GM12878 (cell line): Measurements from ENCODE around the gene TMEM87A. TPM values are rescaled to one million over a fixed set of nuclear protein-coding genes. Genes with fewer than 3 reads are reported as not detected.

Experiments
- ATAC-seq: fragments of 200-7000 bp; cut with Tn5 transposase; 3 replicates; pipeline ENCODE4 v1.9.1; 2020; ENCODE audit warnings: mild to moderate bottlenecking, moderate library complexity
- BruUV-seq: library from RNA; stranded (reverse); fragments of 400-500 nt; replicated peaks from 2 replicates; lab custom pipeline; 2021; lab: Mats Ljungman, UMichigan
- CTCF ChIA-PET: fragments of 300-600 bp; sonication (Branson Sonifier 250); formaldehyde crosslinking; extraction: SDS; loops from one replicate; lab custom pipeline; 2021; ENCODE audit warnings: inconsistent platforms; lab: Yijun Ruan, JAX
- POLR2A ChIA-PET: fragments of 350-600 bp; formaldehyde crosslinking; extraction: SDS; loops from one replicate; lab custom pipeline; 2021; ENCODE audit warnings: inconsistent platforms; lab: Charles Lee
- RAD21 ChIA-PET: fragments of 300-600 bp; sonication (Branson Sonifier 250); formaldehyde crosslinking; loops from one replicate; lab custom pipeline; 2023; ENCODE audit warnings: antibody characterized with exemption; ENCODE audit not compliant: unreplicated experiment; lab: Charles Lee
- SMC1A ChIA-PET: fragments of 300-600 bp; sonication (Branson Sonifier 250); formaldehyde crosslinking; loops from one replicate; lab custom pipeline; 2023; ENCODE audit not compliant: unreplicated experiment, uncharacterized antibody; lab: Charles Lee
- DNase-seq: peaks from one replicate; pipeline ENCODE4 v3.0.0-alpha.2; 2011; ENCODE audit warnings: low read depth, low spot score
- FAIRE-seq: peaks from 3 replicates; lab custom pipeline; 2011; peaks lifted over from hg19 to GRCh38; lab: Jason Lieb, UNC
- H2AFZ ChIP-seq: 2 replicates; pipeline ENCODE4 v1.6.0; 2011; ENCODE audit warnings: low read depth, low read length, control low read depth; ENCODE audit not compliant: control insufficient read depth
- H3K27ac ChIP-seq: 2 replicates; pipeline ENCODE4 v1.5.1; 2011; ENCODE audit warnings: control low read depth; ENCODE audit not compliant: control insufficient read depth, insufficient read depth
- H3K27me3 ChIP-seq, 2 experiments: replicated peaks in 1 of 2; 2 replicates each; pipeline versions ENCODE4 v1.6.0 to v1.6.1; 2011; ENCODE audit warnings: low read length in 1 of 2; ENCODE audit not compliant: control insufficient read depth in 2 of 2, insufficient read depth in 2 of 2
- H3K36me3 ChIP-seq, 2 experiments: 2 replicates each; pipeline ENCODE4 v1.5.1; 2011; ENCODE audit warnings: low read length in 1 of 2; ENCODE audit not compliant: control insufficient read depth in 2 of 2, insufficient read depth in 2 of 2
- H3K4me1 ChIP-seq: 2 replicates; pipeline ENCODE4 v1.6.1; 2011; ENCODE audit warnings: mild to moderate bottlenecking, low read length, moderate library complexity, mixed read lengths; ENCODE audit not compliant: control insufficient read depth, insufficient read depth
- H3K4me2 ChIP-seq: 2 replicates; pipeline ENCODE4 v1.6.0; 2011; ENCODE audit warnings: control low read depth; ENCODE audit not compliant: control insufficient read depth, insufficient read depth
- H3K4me3 ChIP-seq: fragments of 200-600 bp; sonication (generic); 2 replicates; pipeline ENCODE4 v1.5.1; 2016
- H3K79me2 ChIP-seq: 2 replicates; pipeline ENCODE4 v1.6.0; 2011; ENCODE audit warnings: low read length; ENCODE audit not compliant: control insufficient read depth, insufficient read depth
- H3K9ac ChIP-seq: 2 replicates; pipeline ENCODE4 v1.8.0; 2011; ENCODE audit warnings: low read length, control low read depth, mixed read lengths; ENCODE audit not compliant: control insufficient read depth, insufficient read depth
- H3K9me3 ChIP-seq: replicated peaks from 3 replicates; pipeline ENCODE4 v1.5.1; 2011; ENCODE audit warnings: mild to moderate bottlenecking, low read length; ENCODE audit not compliant: control insufficient read depth, insufficient read depth
- H4K20me1 ChIP-seq: 2 replicates; pipeline ENCODE4 v1.6.0; 2011; ENCODE audit not compliant: control insufficient read depth, insufficient read depth
- CEBPB ChIP-seq, 2 experiments: fragments of 150-350 bp in 1 of 2; IDR thresholded peaks; 2 replicates each; pipeline ENCODE4 v1.6.1; 2012 to 2014; ENCODE audit warnings: low read depth in 2 of 2, low read length in 2 of 2, borderline replicate concordance in 1 of 2, inconsistent platforms in 1 of 2
- CHD4 ChIP-seq: fragments of 200-600 bp; sonication (generic); IDR thresholded peaks from 2 replicates; pipeline ENCODE4 v1.6.1; 2016; ENCODE audit warnings: mild to moderate bottlenecking
- CREB1 ChIP-seq: IDR thresholded peaks from 2 replicates; pipeline ENCODE4 v1.6.1; 2012; ENCODE audit warnings: low read depth, mild to moderate bottlenecking, inconsistent platforms
- CTCF ChIP-seq, 3 experiments: IDR thresholded peaks in 2 of 3; conservative IDR thresholded peaks in 1 of 3; 2 replicates each; pipeline ENCODE4 v1.5.1; 2011; ENCODE audit warnings: low read depth in 3 of 3, low read length in 3 of 3, mild to moderate bottlenecking in 3 of 3, control low read depth in 2 of 3, moderate library complexity in 2 of 3, inconsistent platforms in 1 of 3, mixed read lengths in 1 of 3; ENCODE audit not compliant: control insufficient read depth in 2 of 3, insufficient read depth in 1 of 3; ENCODE audit errors: extremely low read depth in 1 of 3
- FOXM1 ChIP-seq: IDR thresholded peaks from 2 replicates; pipeline ENCODE4 v1.6.1; 2012; ENCODE audit warnings: low read depth, mild to moderate bottlenecking, inconsistent platforms, low read length, moderate library complexity
- HDAC2 ChIP-seq: fragments of 200-600 bp; sonication (generic); IDR thresholded peaks from 2 replicates; pipeline ENCODE4 v1.6.1; 2017
- NFIC ChIP-seq: IDR thresholded peaks from 2 replicates; pipeline ENCODE4 v1.6.1; 2012; ENCODE audit warnings: low read depth, mild to moderate bottlenecking, inconsistent platforms, low read length, moderate library complexity
- RAD51 ChIP-seq: fragments of 450-650 bp; IDR thresholded peaks from 2 replicates; pipeline ENCODE4 v1.6.1; 2016; ENCODE audit warnings: moderate library complexity, mild to moderate bottlenecking, inconsistent platforms
- RCOR1 ChIP-seq: conservative IDR thresholded peaks from 2 replicates; pipeline ENCODE4 v1.6.1; 2012; ENCODE audit warnings: low read depth, low read length, improper control_type of control experiment
- SRF ChIP-seq, 2 experiments: IDR thresholded peaks; 2 replicates each; pipeline ENCODE4 v1.6.1; 2011; ENCODE audit warnings: low read depth in 2 of 2, low read length in 2 of 2, mild to moderate bottlenecking in 1 of 2, moderate library complexity in 1 of 2
- TCF12 ChIP-seq: IDR thresholded peaks from 2 replicates; pipeline ENCODE4 v1.6.1; 2011; ENCODE audit warnings: low read depth, mild to moderate bottlenecking, low read length
- ZNF217 ChIP-seq: fragments of 450-650 bp; IDR thresholded peaks from 2 replicates; pipeline ENCODE4 v1.6.1; 2017; ENCODE audit warnings: antibody characterized with exemption, mild to moderate bottlenecking
- WGBS: methylation state at CpG from one replicate; pipeline ENCODE4 v1.1.6; 2016; ENCODE audit warnings: low lambda C conversion rate; ENCODE audit not compliant: insufficient replicate concordance, insufficient coverage; ENCODE audit errors: missing lambda C conversion rate; 5-methylcytosine and 5-hydroxymethylcytosine counted together
- in situ Hi-C: fragments of 300-500 bp; cut with MboI; formaldehyde crosslinking; loops from 9 replicates; pipeline ENCODE4 v1.14.3; 2018; ENCODE audit warnings: mixed read lengths
- intact Hi-C: fragments of 100-400 bp; cut with micrococcal nuclease; formaldehyde crosslinking; loops from one replicate; pipeline ENCODE4 v1.14.2; 2022; ENCODE audit not compliant: unreplicated experiment
- polyA plus RNA-seq, 11 experiments: library from polyadenylated mRNA; depleted of rRNA in 4 of 11; unstranded in 6 of 11; stranded (reverse) in 5 of 11; fragments of >200 nt; fragmentation: Nextera tagmentation in 4 of 11; fragmentation: Illumina TruSeq in 1 of 11; extraction: Ambion mirVana in 4 of 11; extraction: Trizol in 1 of 11; gene quantifications; 1 replicate in 1 of 11; 2 replicates in 10 of 11; pipeline versions ENCODE4 v1.2.1 to v1.2.3, GENCODE V29; 2011 to 2016; ENCODE audit warnings: inconsistent platforms in 2 of 11, missing spikeins in 2 of 11, low read depth in 1 of 11
- total RNA-seq, 4 experiments: library from RNA; depleted of rRNA in 3 of 4; stranded (reverse); fragments of >200 nt in 3 of 4; fragmentation: Illumina TruSeq in 1 of 4; extraction: Trizol in 1 of 4; gene quantifications; 2 replicates each; pipeline versions ENCODE4 v1.2.1 to v1.2.3, GENCODE V29; 2013 to 2021

TMEM87A gene
- total and polyA plus RNA-seq, 10 of the 15 experiments (the other 5 are each of a cell fraction or from before 2014, with no cell fraction given) = 18.2 to 53.2 (median 33.4) TPM

GRCh38 chr15:42283671-42284070 lies 10.4 kb upstream of the TMEM87A start:
- H3K9me3 ChIP-seq = no peaks in the 10 kb centered on the region
- no peak overlapping the region for H3K9ac ChIP-seq

More at GRCh38 chr15:42283671-42284070, 10.4 kb upstream of the TMEM87A start:
- no peaks in the 10 kb centered on the region for H3K27me3 ChIP-seq
- SMC1A ChIA-PET = no interaction called here
- no peak for TF ChIP-seq RAD51
- TF ChIP-seq CEBPB (IDR thresholded peaks at IDR 0.05; ENCODE audit: borderline replicate concordance in 1 of 2, low read depth in 2 of 2, low read length in 2 of 2) = no peak
- TF ChIP-seq HDAC2 = no peak
- no peak for TF ChIP-seq CREB1
- TF ChIP-seq NFIC = no peak
- TF ChIP-seq FOXM1 = no peak
- TF ChIP-seq ZNF217 = no peak
- TF ChIP-seq SRF (IDR thresholded peaks at IDR 0.05; ENCODE audit: low read depth in 2 of 2, low read length in 2 of 2) = no peak
- TF ChIP-seq CHD4 = no peak
- TF ChIP-seq RCOR1 = no peak
- TF ChIP-seq CTCF (IDR thresholded peaks at IDR 0.05 in 2 of 3, conservative IDR thresholded peaks at IDR 0.05 in 1 of 3; ENCODE audit: control insufficient read depth in 2 of 3, extremely low read depth in 1 of 3, insufficient read depth in 1 of 3, low read depth in 3 of 3, low read length in 3 of 3) = no peak
- TF ChIP-seq TCF12 = no peak
- CTCF ChIA-PET = no interaction called here
- no peak for ATAC-seq
- 82% methylated on average over 3 of the region's 3 CpGs for WGBS
- H3K27ac ChIP-seq = no peak overlapping the region
- RAD21 ChIA-PET = no interaction called here
- POLR2A ChIA-PET = no interaction called here
- no peaks in the 10 kb centered on the region for H3K79me2 ChIP-seq
- in situ Hi-C loops = no loop called here
- no peak for DNase-seq
- H2AFZ ChIP-seq = no peak overlapping the region
- no peaks in the 10 kb centered on the region for H4K20me1 ChIP-seq
- intact Hi-C loops = no loop called here
- no TSS peak for BruUV-seq
- H3K4me2 ChIP-seq = no peak overlapping the region
- H3K36me3 ChIP-seq = peaks cover 0 to 5% of the 10 kb centered on the region in 2 experiments; a peak in 3 of 4 replicates
- no peak for FAIRE-seq
- no peaks in the 10 kb centered on the region for H3K4me1 ChIP-seq
- no peak overlapping the region for H3K4me3 ChIP-seq
